ENCODE measurements around the gene TMCC3. TPM values are rescaled to one million over a fixed set of nuclear protein-coding genes. Genes with fewer than 3 reads are reported as not detected.

The TMCC3 gene
- total and polyA plus RNA-seq, 9 of the 15 experiments (the other 6 are each of a cell fraction or from before 2014, with no cell fraction given): not detected

DNA sequence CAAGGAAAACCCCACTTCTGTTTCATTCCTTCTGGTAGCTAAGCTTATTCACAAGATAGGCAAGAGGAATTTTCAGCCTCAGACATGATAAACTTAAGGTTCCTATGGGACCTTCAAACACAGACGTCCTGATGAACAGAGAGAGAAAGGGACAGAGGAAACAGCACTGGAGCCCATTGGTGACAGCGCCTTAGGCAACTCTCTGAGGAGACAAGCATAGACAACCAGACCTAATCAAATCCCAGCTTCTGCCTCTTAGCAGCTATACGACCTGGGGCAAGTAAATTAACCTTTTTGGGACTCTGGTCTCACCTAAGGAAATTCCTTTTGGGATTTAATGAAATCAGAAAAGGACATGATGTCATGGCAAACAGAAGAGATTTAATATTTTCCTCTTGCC is 33.3 kb downstream of the TMCC3 start:
- ChIA-PET CTCF (ENCODE audit: low intra/inter-chr PET ratio) (no interaction called here), POLR2A (interaction anchor here (0.6 to 1.1 kb wide), 2 partner anchors 11 to 857 kb away, joined by 3 to 4 read pairs; no protein-coding TSS in a partner anchor)
- H3K4me1 ChIP-seq (replicated peaks in 1 of 2; ENCODE audit: control insufficient read depth in 2 of 2, insufficient read depth in 2 of 2, low read length in 2 of 2): peaks cover 9 to 18% of the 10 kb centered on the region in 2 experiments; a peak in 4 of 5 replicates
- no peak overlapping the region for H3K4me2 ChIP-seq (ENCODE audit: insufficient read depth, low read length)
- H4K20me1 ChIP-seq (replicated peaks; ENCODE audit: control insufficient read depth, insufficient read depth, low read length): peaks cover 12% of the 10 kb centered on the region
- in situ Hi-C loops (cut with MboI): no loop called here
- no peaks in the 10 kb centered on the region for H3K79me2 ChIP-seq (ENCODE audit: control insufficient read depth, insufficient read depth, low read length)
- no peak for FAIRE-seq
- no peak overlapping the region for H3K4me3 ChIP-seq
- 0% methylated on average over 3 of the region's 3 CpGs for WGBS (ENCODE audit: insufficient coverage, low coverage, missing lambda C conversion rate)
- ATAC-seq: no peak
- no peak overlapping the region for H3K27ac ChIP-seq (ENCODE audit: extremely low read depth, low read depth, low read length)
- intact Hi-C loops (cut with micrococcal nuclease): no loop called here
- H3K36me3 ChIP-seq (ENCODE audit: control insufficient read depth, insufficient read depth, low read length): no peaks in the 10 kb centered on the region
- no peak for DNase-seq (ENCODE audit: extremely low read depth in 1 of 4, low spot score in 3 of 4)
- H3K9ac ChIP-seq (ENCODE audit: insufficient read depth in 1 of 2, low read depth in 2 of 2, low read length in 2 of 2): no peak overlapping the region
- no peaks in the 10 kb centered on the region for H3K9me1 ChIP-seq (ENCODE audit: control insufficient read depth, insufficient read depth, low read length)
- no peak overlapping the region for H2AFZ ChIP-seq (ENCODE audit: low read depth, low read length)
- no peak for TF ChIP-seq RBFOX2 (IDR thresholded peaks at IDR 0.05; ENCODE audit: low read depth, low read length)
- TF ChIP-seq ZNF780A (CRISPR knock-in tag; IDR thresholded peaks at IDR 0.05): no peak
- TF ChIP-seq, protein P1, sequence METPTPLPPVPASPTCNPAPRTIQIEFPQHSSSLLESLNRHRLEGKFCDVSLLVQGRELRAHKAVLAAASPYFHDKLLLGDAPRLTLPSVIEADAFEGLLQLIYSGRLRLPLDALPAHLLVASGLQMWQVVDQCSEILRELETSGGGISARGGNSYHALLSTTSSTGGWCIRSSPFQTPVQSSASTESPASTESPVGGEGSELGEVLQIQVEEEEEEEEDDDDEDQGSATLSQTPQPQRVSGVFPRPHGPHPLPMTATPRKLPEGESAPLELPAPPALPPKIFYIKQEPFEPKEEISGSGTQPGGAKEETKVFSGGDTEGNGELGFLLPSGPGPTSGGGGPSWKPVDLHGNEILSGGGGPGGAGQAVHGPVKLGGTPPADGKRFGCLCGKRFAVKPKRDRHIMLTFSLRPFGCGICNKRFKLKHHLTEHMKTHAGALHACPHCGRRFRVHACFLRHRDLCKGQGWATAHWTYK (CRISPR knock-in tag; IDR thresholded peaks at IDR 0.05): no peak
- no peak for TF ChIP-seq SNIP1 (IDR thresholded peaks at IDR 0.05; ENCODE audit: low read depth)
- TF ChIP-seq SP2 (IDR thresholded peaks at IDR 0.05; ENCODE audit: extremely low read depth, low read depth, low read length, poor library complexity, severe bottlenecking): no peak
- TF ChIP-seq KLF6 (CRISPR knock-in tag; IDR thresholded peaks at IDR 0.05; ENCODE audit: borderline replicate concordance): no peak
- TF ChIP-seq POLR2A (conservative IDR thresholded peaks at IDR 0.05): no peak
- TF ChIP-seq, protein P2, sequence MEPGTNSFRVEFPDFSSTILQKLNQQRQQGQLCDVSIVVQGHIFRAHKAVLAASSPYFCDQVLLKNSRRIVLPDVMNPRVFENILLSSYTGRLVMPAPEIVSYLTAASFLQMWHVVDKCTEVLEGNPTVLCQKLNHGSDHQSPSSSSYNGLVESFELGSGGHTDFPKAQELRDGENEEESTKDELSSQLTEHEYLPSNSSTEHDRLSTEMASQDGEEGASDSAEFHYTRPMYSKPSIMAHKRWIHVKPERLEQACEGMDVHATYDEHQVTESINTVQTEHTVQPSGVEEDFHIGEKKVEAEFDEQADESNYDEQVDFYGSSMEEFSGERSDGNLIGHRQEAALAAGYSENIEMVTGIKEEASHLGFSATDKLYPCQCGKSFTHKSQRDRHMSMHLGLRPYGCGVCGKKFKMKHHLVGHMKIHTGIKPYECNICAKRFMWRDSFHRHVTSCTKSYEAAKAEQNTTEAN (CRISPR knock-in tag; IDR thresholded peaks at IDR 0.05): no peak
- TF ChIP-seq, protein P3, sequence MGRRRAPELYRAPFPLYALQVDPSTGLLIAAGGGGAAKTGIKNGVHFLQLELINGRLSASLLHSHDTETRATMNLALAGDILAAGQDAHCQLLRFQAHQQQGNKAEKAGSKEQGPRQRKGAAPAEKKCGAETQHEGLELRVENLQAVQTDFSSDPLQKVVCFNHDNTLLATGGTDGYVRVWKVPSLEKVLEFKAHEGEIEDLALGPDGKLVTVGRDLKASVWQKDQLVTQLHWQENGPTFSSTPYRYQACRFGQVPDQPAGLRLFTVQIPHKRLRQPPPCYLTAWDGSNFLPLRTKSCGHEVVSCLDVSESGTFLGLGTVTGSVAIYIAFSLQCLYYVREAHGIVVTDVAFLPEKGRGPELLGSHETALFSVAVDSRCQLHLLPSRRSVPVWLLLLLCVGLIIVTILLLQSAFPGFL (CRISPR knock-in tag; IDR thresholded peaks at IDR 0.05): no peak
- no TSS peak for BruUV-seq (replicated peaks)
- H3K9me3 ChIP-seq (replicated peaks; ENCODE audit: control insufficient read depth, insufficient read depth, low read depth, low read length): no peaks in the 10 kb centered on the region
- peaks cover 3 to 18% of the 10 kb centered on the region in 2 experiments; a peak in 4 of 5 replicates for H3K27me3 ChIP-seq (ENCODE audit: control insufficient read depth in 2 of 2, insufficient read depth in 2 of 2, low read length in 2 of 2)

Data from K562 (cell line).